ENCODE results near the gene IGDCC3.

- TF ChIP-seq CTCF (IDR thresholded peaks at IDR 0.05; ENCODE audit: insufficient read depth, low read length, poor library complexity, severe bottlenecking), result no peak
- no peak for TF ChIP-seq EZH2phosphoT487 (conservative IDR thresholded peaks at IDR 0.05; ENCODE audit: low read length)
These were observed 48.4 kb downstream of the IGDCC3 start for GRCh38 chr15:65329288-65329983.
